HT1080 (cell line): Measurements from ENCODE around the gene SPANXC. TPM values are rescaled to one million over a fixed set of nuclear protein-coding genes. Genes with fewer than 3 reads are reported as not detected.
"Not testable (repeated sequence)": the region's sequence is repeated elsewhere in the genome, so short reads cannot be mapped to it uniquely, and the experiment has no call there.

ENCODE experiments used
- DNase-seq: peaks from one replicate; pipeline ENCODE4 v3.0.0-alpha.2; 2015; ENCODE audit warnings: low read depth
- polyA plus RNA-seq, 2 experiments: library from polyadenylated mRNA; depleted of rRNA; stranded (reverse); fragments of >200 nt; gene quantifications; 2 replicates each; pipeline ENCODE4 v1.2.3, GENCODE V29; 2015
- total RNA-seq: library from RNA; depleted of rRNA; stranded (reverse); fragments of >200 nt; shearing (Covaris generic); gene quantifications from 2 replicates; pipeline ENCODE4 v1.2.3, GENCODE V29; 2014; rRNA removed

The SPANXC gene, protein sequence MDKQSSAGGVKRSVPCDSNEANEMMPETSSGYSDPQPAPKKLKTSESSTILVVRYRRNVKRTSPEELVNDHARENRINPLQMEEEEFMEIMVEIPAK
- 7.5 and 13.9 TPM in 2 replicates for total RNA-seq
- 2.5 and 5.7 TPM in 2 replicates for polyA plus RNA-seq (2015; cell fraction: cytosol; rRNA removed)
- polyA plus RNA-seq (2015; cell fraction: nucleus; rRNA removed), result 2.5 and 2.6 TPM in 2 replicates

DNA sequence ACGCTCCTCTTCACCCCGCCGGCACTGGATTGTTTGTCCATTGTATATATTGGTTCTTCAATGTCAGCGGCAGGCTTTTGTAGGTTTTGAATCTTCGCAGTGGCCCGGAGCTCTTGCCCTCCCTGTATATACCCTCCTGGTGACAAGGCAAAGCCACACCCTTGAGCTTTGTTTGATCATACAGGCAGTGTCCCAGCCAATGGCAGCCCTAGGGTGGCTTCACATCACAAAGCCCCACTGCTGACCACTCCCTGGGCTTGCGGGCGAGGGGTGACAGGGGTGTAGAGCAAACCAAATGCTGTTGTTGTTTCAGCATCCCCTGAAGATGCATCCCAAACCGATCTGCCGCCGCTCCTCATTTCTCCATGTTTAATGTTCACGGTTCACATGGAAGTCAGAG lies at the start of gene SPANXC:
Gene SPANXC, minus strand, starts transcription at position 101 of the 400 bp plus-strand sequence. Its CDS starts 60 bp downstream, at position 41.
- DNase-seq, result not testable (repeated sequence)

DNA sequence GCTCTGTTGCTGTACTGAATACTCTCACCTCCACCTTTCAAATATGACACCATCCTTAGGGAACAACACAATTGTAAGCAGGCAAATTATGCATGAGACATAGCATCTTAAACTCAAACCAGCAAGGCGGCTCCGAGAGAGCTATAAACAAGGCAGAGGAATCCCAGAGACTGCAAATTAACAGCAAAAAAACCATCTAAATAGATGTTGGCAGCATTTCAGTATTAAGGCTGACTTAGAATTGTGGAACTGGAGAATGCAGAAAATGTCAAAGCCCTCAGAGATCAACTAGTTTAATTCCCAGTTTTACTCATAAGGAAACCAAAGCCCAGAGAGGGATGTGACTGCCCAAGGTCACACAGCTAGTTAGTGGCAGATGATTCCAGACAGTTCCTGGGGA lies 37.2 kb upstream of the SPANXC start:
- no peak for DNase-seq

DNA sequence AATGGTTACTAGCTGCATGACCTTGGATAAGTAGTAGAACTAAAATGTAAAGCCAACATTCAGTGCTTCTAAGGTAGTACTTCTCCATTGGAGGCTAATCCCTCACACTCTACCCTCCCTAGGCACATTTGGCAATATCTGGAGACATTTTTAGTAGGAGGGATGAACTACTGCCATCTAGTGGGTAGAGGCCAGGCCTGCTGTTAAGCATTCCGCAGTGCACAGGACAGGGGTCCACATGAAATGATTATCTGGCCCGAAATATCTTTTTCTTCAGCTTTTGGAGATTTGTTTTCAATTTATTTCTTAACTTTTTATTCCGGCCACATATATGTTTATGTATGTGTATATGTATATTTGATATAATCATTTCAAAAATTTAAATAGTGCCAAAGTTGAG lies 36.0 kb upstream of the SPANXC start:
- peak; percentile 19 for DNase-seq

DNA sequence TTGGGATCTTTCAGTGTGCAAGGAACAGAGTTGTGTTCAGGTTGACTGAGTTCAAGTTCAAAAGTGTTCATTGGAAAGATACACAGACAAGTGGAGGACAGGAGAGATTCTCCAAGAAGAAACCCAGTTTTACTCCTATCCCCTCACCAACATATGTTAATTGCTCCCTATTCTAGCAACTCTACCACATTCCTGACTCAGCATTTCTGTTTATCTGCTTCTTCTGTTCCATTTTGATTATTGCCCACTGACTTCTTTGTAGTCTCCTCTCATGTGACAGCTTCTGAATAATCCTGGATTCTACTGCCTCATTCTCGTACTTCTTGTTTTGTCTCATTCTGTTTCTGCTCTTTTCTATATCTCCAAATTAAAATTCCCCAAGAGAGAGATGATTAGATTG lies 15.8 kb upstream of the SPANXC start:
- no peak for DNase-seq

DNA sequence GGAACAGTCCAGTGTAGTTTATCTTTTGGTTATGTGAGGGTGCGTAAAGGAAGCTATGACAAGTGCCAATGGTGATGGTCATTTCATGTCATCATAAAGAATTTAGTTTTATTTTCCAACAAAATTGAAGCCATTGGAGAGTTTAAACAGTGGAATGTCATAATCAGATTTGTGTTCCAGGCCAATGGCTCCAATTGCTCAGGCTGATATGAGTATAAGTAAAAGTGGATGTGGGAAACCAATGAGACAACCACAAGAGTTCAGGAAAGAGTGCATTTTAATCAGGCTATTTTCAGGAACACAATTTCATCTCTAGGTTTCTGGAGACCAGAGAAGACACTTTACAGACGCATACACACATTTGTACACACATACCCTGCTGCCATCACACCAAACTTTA lies 20.7 kb downstream of the SPANXC start:
- DNase-seq, result no peak

DNA sequence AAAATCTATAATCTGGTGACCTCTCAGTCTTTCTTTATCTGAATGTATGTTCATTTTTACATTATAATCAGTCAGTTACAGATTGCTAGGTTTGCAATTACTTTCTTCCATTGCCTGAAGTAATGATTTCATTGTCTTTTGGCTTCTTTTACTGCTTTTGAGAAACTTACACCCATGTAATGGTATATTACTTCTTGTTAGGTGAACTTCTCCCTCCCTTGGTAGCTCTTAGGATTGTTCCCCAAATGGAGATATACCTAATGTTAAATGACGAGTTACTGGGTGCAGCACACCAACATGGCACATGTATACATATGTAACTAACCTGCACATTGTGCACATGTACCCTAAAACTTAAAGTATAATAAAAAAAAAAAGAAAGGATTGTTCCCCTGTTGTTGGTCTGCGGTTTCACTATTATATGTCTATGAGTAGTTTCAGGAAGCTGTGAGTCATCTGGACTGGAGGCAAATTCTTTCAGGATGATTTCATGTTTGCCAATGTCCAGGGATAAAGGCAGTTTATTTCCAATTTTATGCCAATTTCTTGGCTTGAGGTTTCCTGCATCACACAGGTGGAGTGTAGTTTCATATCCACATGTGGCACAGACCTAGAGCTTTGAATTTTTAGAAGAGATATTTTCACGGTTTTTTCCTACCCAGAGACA lies 21.8 kb downstream of the SPANXC start:
- DNase-seq, result peak; percentile 90

DNA sequence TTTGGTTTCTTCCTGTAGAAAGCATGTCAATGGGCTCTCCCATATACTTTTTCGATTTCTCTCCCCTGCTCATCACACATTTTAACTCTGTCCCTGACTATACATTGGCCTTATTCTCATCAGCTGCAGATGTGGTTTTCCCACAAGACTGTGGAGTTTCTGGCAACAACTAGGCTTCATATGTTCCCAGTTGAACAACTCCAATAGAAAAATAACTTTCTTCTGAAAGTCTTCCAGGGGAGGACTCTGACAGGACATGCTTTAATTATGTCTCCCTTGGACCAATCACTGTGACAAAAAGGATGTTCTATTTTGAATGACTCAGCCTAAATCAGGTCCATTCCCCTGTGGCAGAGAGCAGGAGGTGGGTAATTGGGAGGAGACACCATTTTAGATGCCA lies 28.1 kb downstream of the SPANXC start:
- no peak for DNase-seq

DNA sequence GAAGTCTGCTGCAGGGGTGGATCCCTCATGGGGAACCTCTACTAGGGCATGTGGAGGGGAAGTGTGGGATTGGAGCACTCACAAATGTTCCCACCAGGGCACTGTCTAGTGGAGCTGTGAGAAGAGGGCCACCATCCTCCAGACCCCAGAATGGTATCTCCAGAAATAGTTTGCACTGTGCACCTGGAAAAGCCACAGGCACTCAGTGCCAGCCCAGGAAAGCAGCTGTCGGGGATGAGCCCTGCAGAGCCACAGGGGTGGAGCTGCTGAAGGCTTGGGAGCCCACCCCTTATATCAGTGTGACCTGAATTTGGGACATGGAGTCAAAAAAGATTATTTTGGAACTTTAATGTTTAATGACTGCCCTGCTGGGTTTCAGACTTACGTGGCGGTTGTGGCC lies 40.4 kb downstream of the SPANXC start:
- no peak for DNase-seq

Other genes starting within 250 kb of the SPANXC start
- 0.55 and 1.4 TPM in 2 replicates for gene SPANXB1, start 239.9 kb downstream of the SPANXC start, total RNA-seq
- gene LDOC1, start 65.4 kb downstream of the SPANXC start, total RNA-seq, result 13.4 and 35.5 TPM in 2 replicates